Measurements from ENCODE around the gene CACNA2D3.

Gene CACNA2D3

GRCh38 chr3:54341811-54342210 lies 219.5 kb downstream of the CACNA2D3 start:
- no peak for DNase-seq

- no peak for DNase-seq
Measured at GRCh38 chr3:54342676-54343075, 220.3 kb downstream of the CACNA2D3 start.

GRCh38 chr3:54343495-54343894 lies 221.1 kb downstream of the CACNA2D3 start:
- no peak for DNase-seq

- DNase-seq: no peak
Measured at GRCh38 chr3:54344601-54345231, 222.4 kb downstream of the CACNA2D3 start.

GRCh38 chr3:54345847-54346375 lies 223.6 kb downstream of the CACNA2D3 start:
- no peak for DNase-seq

- DNase-seq: no peak
Measured at GRCh38 chr3:54347060-54347459, 224.7 kb downstream of the CACNA2D3 start.

GRCh38 chr3:54347933-54348332 lies 225.6 kb downstream of the CACNA2D3 start:
- no peak for DNase-seq

- no peak for DNase-seq
Measured at GRCh38 chr3:54349231-54349652, 226.9 kb downstream of the CACNA2D3 start.

- DNase-seq: no peak
Measured at GRCh38 chr3:54349691-54350090, 227.3 kb downstream of the CACNA2D3 start.

GRCh38 chr3:54353546-54353945 lies 231.2 kb downstream of the CACNA2D3 start:
- no peak for DNase-seq

GRCh38 chr3:54353946-54354345 lies 231.6 kb downstream of the CACNA2D3 start:
- no peak for DNase-seq

GRCh38 chr3:54355800-54356199 lies 233.4 kb downstream of the CACNA2D3 start:
- no peak for DNase-seq

GRCh38 chr3:54356261-54357045 lies 234.1 kb downstream of the CACNA2D3 start:
- DNase-seq: no peak

GRCh38 chr3:54357301-54357700 lies 234.9 kb downstream of the CACNA2D3 start:
- no peak for DNase-seq

- no peak for DNase-seq
Measured at GRCh38 chr3:54358316-54358715, 236.0 kb downstream of the CACNA2D3 start.

- DNase-seq: no peak
Measured at GRCh38 chr3:54358969-54359694, 236.8 kb downstream of the CACNA2D3 start.

- DNase-seq: no peak
Measured at GRCh38 chr3:54360320-54360719, 238.0 kb downstream of the CACNA2D3 start.

GRCh38 chr3:54361746-54362283 lies 239.5 kb downstream of the CACNA2D3 start:
- no peak for DNase-seq

- no peak for DNase-seq
Measured at GRCh38 chr3:54366007-54366750, 243.8 kb downstream of the CACNA2D3 start.

GRCh38 chr3:54366839-54367238 lies 244.5 kb downstream of the CACNA2D3 start:
- DNase-seq: no peak

GRCh38 chr3:54372232-54372631 lies 249.9 kb downstream of the CACNA2D3 start:
- no peak for DNase-seq

All from right kidney (tissue), 1 donor.